Stomach (tissue), 9 donors: Measurements from ENCODE around the gene TCP1. TPM values are rescaled to one million over a fixed set of nuclear protein-coding genes. Genes with fewer than 3 reads are reported as not detected.
"Not testable (repeated sequence)": the region's sequence is repeated elsewhere in the genome, so short reads cannot be mapped to it uniquely, and the experiment has no call there.

Experiments
- DNase-seq, 2 donors: peaks; one replicate each; pipeline versions ENCODE4 v3.0.0 to v3.0.0-alpha.2; 2013 to 2019
- H3K27ac ChIP-seq, 5 donors: fragments of 200-600 bp in 4 of 5; sonication (generic) in 4 of 5; one replicate each; pipeline ENCODE4 v1.5.1; 2013 to 2019; ENCODE audit warnings: mild to moderate bottlenecking in 1 of 5, moderate library complexity in 1 of 5
- H3K27me3 ChIP-seq, 3 donors: fragments of 200-600 bp; sonication (generic); one replicate each; pipeline ENCODE4 v1.5.1; 2017 to 2019; ENCODE audit warnings: mixed run types in 1 of 3
- H3K36me3 ChIP-seq, 4 donors: fragments of 200-600 bp; sonication (generic); 1 replicate in 3 of 4; 2 replicates in 1 of 4; pipeline ENCODE4 v1.5.1; 2016 to 2019
- H3K4me1 ChIP-seq, 4 donors: fragments of 200-600 bp; sonication (generic); one replicate each; pipeline ENCODE4 v1.5.1; 2016 to 2019
- H3K4me3 ChIP-seq, 4 donors: fragments of 200-600 bp; sonication (generic) in 3 of 4; one replicate each; pipeline ENCODE4 v1.5.1; 2016 to 2019; ENCODE audit warnings: mild to moderate bottlenecking in 1 of 4
- H3K9me3 ChIP-seq, 4 donors: fragments of 200-600 bp; sonication (generic); one replicate each; pipeline ENCODE4 v1.5.1; 2016 to 2019
- EP300 ChIP-seq: sonication (generic); formaldehyde crosslinking; IDR thresholded peaks from one replicate; pipeline ENCODE4 v1.6.1; 2017; ENCODE audit warnings: antibody characterized with exemption
- POLR2A ChIP-seq, 4 donors: fragments of 450-650 bp; IDR thresholded peaks; one replicate each; pipeline ENCODE4 v1.6.1; 2016; ENCODE audit warnings: antibody characterized with exemption in 4 of 4, control low read depth in 2 of 4, mild to moderate bottlenecking in 1 of 4, moderate library complexity in 1 of 4
- POLR2AphosphoS5 ChIP-seq, 3 donors: sonication (generic); formaldehyde crosslinking; IDR thresholded peaks; one replicate each; pipeline ENCODE4 v1.6.1; 2016; ENCODE audit warnings: antibody characterized with exemption in 3 of 3
- WGBS, 5 donors: extraction: QIAGEN DNeasy Blood & Tissue Kit in 3 of 5; methylation state at CpG; one replicate each; pipeline versions ENCODE4 v1.1.5 to v1.1.7; 2013 to 2018; 5-methylcytosine and 5-hydroxymethylcytosine counted together
- intact Hi-C: fragments of 100-400 bp; cut with DNase I; formaldehyde crosslinking; loops from one replicate; pipeline ENCODE4 v1.15.1; 2023; ENCODE audit warnings: low total_unique reads
- polyA plus RNA-seq, 3 donors: library from polyadenylated mRNA; stranded (reverse); fragments of 200-250 nt; gene quantifications; one replicate each; pipeline ENCODE4 v1.2.3, GENCODE V29; 2013
- total RNA-seq, 5 donors: library from RNA; depleted of rRNA; stranded (reverse); fragments of >200 nt; gene quantifications; one replicate each; pipeline versions ENCODE4 v1.1.0 to v1.2.3, GENCODE V29; 2014 to 2016
- TF ChIP-seq, protein P1 (sequence below), 7 experiments: fragments of 450-650 bp in 4 of 7; fragments of 200-600 bp in 3 of 7; sonication (generic) in 3 of 7; IDR thresholded peaks; one replicate each; pipeline ENCODE4 v1.5.1; 2016 to 2019; ENCODE audit warnings: antibody characterized with exemption in 7 of 7, control low read depth in 2 of 7, mild to moderate bottlenecking in 1 of 7
- donor health status: healthy with polysubstance abuse.
- donor health status: Bipolar disorder and iron deficiency.
- donor health status: healthy.

Gene TCP1
- total and polyA plus RNA-seq, 8 donors = 52.7 to 199 (median 110) TPM

DNA sequence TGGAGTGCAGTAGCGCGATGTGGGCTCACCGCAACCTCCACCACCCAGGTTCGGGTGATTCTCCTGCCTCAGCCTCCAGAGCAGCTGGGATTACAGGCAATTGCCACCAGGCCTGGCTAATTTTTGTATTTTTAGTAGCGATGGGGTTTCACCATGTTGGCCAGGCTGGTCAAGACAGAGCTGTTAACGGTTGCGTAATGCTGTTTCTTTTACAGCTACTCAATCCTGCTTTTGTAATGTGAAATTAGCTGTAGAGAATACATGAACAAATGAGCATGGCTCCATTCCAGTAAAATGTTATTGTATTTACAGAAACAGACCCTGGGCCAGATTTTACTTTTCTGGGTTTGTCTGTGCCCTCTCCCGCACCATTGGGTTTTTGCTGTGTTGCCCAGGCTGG lies 12.5 kb upstream of the TCP1 start:
- DNase-seq = no peak
- Histone ChIP-seq H3K27me3 (no peaks in the 10 kb centered on the region), H3K4me3 (no peak overlapping the region), H3K9me3 (no peaks in the 10 kb centered on the region), H3K4me1 (peaks cover 0 to 5% (median 0%) of the 10 kb centered on the region in 4 donors), H3K27ac (no peak overlapping the region), H3K36me3 (peaks cover 18 to 39% (median 36%) of the 10 kb centered on the region in 4 donors)
- WGBS, 5 donors = 91 to 94% (median 93%) methylated on average over 8 of the region's 8 CpGs
- TF ChIP-seq EP300 (no peak), POLR2AphosphoS5 (IDR thresholded peaks at IDR 0.05) (no peak), POLR2A (IDR thresholded peaks at IDR 0.05) (no peak)
- TF ChIP-seq, protein P1, sequence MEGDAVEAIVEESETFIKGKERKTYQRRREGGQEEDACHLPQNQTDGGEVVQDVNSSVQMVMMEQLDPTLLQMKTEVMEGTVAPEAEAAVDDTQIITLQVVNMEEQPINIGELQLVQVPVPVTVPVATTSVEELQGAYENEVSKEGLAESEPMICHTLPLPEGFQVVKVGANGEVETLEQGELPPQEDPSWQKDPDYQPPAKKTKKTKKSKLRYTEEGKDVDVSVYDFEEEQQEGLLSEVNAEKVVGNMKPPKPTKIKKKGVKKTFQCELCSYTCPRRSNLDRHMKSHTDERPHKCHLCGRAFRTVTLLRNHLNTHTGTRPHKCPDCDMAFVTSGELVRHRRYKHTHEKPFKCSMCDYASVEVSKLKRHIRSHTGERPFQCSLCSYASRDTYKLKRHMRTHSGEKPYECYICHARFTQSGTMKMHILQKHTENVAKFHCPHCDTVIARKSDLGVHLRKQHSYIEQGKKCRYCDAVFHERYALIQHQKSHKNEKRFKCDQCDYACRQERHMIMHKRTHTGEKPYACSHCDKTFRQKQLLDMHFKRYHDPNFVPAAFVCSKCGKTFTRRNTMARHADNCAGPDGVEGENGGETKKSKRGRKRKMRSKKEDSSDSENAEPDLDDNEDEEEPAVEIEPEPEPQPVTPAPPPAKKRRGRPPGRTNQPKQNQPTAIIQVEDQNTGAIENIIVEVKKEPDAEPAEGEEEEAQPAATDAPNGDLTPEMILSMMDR (IDR thresholded peaks at IDR 0.05) = no peak
- intact Hi-C loops = no loop called here

DNA sequence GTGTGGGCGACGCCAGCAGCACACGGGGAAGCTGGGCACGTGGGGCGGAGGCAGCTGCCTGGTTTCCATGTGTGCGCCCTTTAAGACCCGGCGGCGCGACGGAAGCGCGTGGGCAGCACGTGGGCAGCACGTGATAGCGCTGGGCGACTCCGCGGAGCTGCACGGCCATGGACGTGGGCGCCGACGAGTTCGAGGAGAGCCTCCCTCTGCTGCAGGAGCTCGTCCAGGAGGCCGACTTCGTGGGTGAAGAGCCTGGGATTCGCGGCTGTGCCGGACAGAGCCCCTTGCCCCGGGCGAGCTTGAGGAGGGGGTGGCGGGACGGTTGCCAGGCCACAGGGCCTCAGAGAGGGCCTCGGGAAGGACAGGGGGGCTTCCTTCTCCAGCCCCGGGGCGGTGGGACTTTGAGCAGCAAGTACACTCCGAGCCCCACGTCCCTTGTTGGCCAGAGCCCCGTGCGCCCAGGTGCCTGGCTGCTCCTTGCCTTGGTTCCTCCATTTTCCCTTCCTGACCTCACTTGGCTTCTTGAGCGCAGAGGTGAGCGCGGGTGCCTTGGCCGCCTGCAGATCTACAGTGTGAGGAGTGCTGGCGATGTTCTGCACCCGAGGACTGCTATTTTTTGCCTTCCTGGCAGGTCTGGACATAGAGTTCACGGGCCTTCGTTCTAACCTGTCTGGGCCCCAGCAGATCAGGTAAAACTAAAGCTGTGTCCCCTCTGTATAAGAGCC lies 10.9 kb upstream of the TCP1 start, which contains the start of gene PNLDC1:
TSS of gene PNLDC1 (plus strand) at position 136 of the 725 bp plus-strand sequence. CDS start at position 168, 32 bp downstream.
- H3K9me3 ChIP-seq = no peaks in the 10 kb centered on the region
- intact Hi-C loops = no loop called here
- H3K4me1 ChIP-seq = peaks cover 0 to 12% (median 0%) of the 10 kb centered on the region in 4 donors
- H3K36me3 ChIP-seq = peaks cover 18 to 53% (median 50%) of the 10 kb centered on the region in 4 donors
- H3K27ac ChIP-seq = no peak within 1 kb of the TSS
- TF ChIP-seq EP300 = no peak
- no peak for TF ChIP-seq POLR2AphosphoS5 (IDR thresholded peaks at IDR 0.05)
- TF ChIP-seq, protein P1 (IDR thresholded peaks at IDR 0.05) = no peak
- TF ChIP-seq POLR2A (IDR thresholded peaks at IDR 0.05) = no peak
- 85 to 93% (median 92%) methylated on average over 46 to 50 of the region's 50 CpGs for WGBS, 5 donors
- DNase-seq = no peak
- H3K27me3 ChIP-seq = no peaks in the 10 kb centered on the region
- no peak within 1 kb of the TSS for H3K4me3 ChIP-seq

DNA sequence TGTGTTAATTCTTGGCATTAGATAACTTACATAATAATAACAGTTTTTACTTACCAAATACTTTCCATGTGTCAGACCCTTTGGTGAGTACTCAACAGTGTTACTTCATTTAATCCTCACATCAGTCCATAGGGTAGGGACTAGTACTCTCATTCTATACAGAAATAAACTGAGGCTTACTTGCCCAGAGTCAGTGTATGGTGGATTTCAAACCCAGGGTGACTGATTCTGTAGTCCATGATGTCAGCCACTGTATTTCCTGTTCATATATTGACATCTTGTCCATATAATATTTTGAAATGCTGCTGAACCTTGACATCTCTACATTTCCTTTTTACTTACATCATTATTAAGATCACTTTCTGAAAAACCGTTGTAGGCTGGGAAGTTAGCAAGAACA lies 8.2 kb upstream of the TCP1 start:
- Histone ChIP-seq H3K27ac (no peak overlapping the region), H3K9me3 (no peaks in the 10 kb centered on the region), H3K4me1 (peaks cover 2 to 32% (median 8%) of the 10 kb centered on the region in 4 donors), H3K4me3 (no peak overlapping the region), H3K36me3 (peaks cover 18 to 77% (median 74%) of the 10 kb centered on the region in 4 donors), H3K27me3 (no peaks in the 10 kb centered on the region)
- WGBS, 5 donors = 28 to 78% (median 51%) methylated on average over 1 of the region's 1 CpG
- intact Hi-C loops = loop anchor here (10.0 kb wide), 1 partner anchor 103 kb away; the partner anchor contains the start of gene SOD2
- DNase-seq = no peak
- TF ChIP-seq, protein P1 (IDR thresholded peaks at IDR 0.05) = no peak

DNA sequence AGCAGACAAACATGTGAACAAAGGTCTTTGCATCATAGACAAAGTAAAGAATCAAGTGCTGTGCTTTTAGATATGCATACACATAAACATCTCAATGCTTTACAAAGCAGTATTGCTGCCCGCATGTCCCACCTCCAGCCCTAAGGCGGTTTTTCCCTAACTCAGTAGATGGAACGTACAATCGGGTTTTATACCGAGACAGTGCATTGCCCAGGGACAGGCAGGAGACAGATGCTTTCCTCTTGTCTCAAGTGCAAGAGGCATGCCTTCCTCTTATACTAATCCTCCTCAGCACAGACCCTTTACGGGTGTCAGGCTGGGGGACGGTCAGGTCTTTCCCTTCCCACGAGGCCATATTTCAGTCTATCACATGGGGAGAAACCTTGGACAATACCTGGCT lies 5.6 kb upstream of the TCP1 start:
- peaks cover 18 to 77% (median 75%) of the 10 kb centered on the region in 4 donors for H3K36me3 ChIP-seq
- peaks cover 21 to 49% (median 26%) of the 10 kb centered on the region in 4 donors for H3K4me1 ChIP-seq
- DNase-seq, H3K4me3 ChIP-seq, H3K9me3 ChIP-seq, H3K27me3 ChIP-seq, H3K27ac ChIP-seq: not testable (repeated sequence)
- intact Hi-C loops = loop anchor here (10.0 kb wide), 1 partner anchor 100 kb away; the partner anchor contains the start of gene SOD2
- 76 to 86% (median 81%) methylated on average over 8 of the region's 8 CpGs for WGBS, 5 donors
